Mesendoderm (in vitro differentiated cells): ENCODE data around the gene P2RX7. TPM values are rescaled to one million over a fixed set of nuclear protein-coding genes. Genes with fewer than 3 reads are reported as not detected.

Source experiments
- DNase-seq: peaks from one replicate; pipeline ENCODE4 v3.0.0; 2013
- H2AK5ac ChIP-seq: 2 replicates; pipeline ENCODE4 v1.6.1; 2013; ENCODE audit warnings: low read length, inconsistent platforms
- H2BK120ac ChIP-seq: 2 replicates; pipeline ENCODE4 v1.6.1; 2013; ENCODE audit warnings: low read depth, mild to moderate bottlenecking, low read length, moderate library complexity, mixed read lengths
- H2BK15ac ChIP-seq: replicated peaks from 2 replicates; pipeline ENCODE4 v1.6.1; 2013; ENCODE audit warnings: low read depth, mild to moderate bottlenecking, moderate library complexity
- H2BK5ac ChIP-seq: 2 replicates; pipeline ENCODE4 v1.6.1; 2013; ENCODE audit warnings: low read length, inconsistent platforms
- H3K18ac ChIP-seq: 2 replicates; pipeline ENCODE4 v1.6.1; 2013; ENCODE audit warnings: mild to moderate bottlenecking, low read length, mixed read lengths
- H3K23ac ChIP-seq: one replicate; pipeline ENCODE4 v1.6.1; 2013; ENCODE audit warnings: low read length
- H3K27ac ChIP-seq: 2 replicates; pipeline ENCODE4 v1.5.1; 2013; ENCODE audit warnings: low read depth, mild to moderate bottlenecking, inconsistent platforms, low read length, moderate library complexity
- H3K27me3 ChIP-seq: 2 replicates; pipeline ENCODE4 v1.6.1; 2013; ENCODE audit warnings: low read length, control low read depth, mild to moderate bottlenecking, inconsistent platforms; ENCODE audit not compliant: insufficient read depth, poor library complexity
- H3K36me3 ChIP-seq: 2 replicates; pipeline ENCODE4 v1.6.1; 2013; ENCODE audit warnings: low read length, inconsistent platforms; ENCODE audit not compliant: control insufficient read depth, insufficient read depth
- H3K4ac ChIP-seq: one replicate; pipeline ENCODE4 v1.6.1; 2013; ENCODE audit warnings: low read depth, mild to moderate bottlenecking, low read length, moderate library complexity
- H3K4me1 ChIP-seq: 2 replicates; pipeline ENCODE4 v1.6.1; 2013; ENCODE audit warnings: low read depth, low read length, inconsistent platforms; ENCODE audit not compliant: control insufficient read depth
- H3K4me2 ChIP-seq: 2 replicates; pipeline ENCODE4 v1.6.1; 2013; ENCODE audit warnings: low read length
- H3K4me3 ChIP-seq: 2 replicates; pipeline ENCODE4 v1.5.1; 2013; ENCODE audit warnings: mild to moderate bottlenecking, low read length
- H3K56ac ChIP-seq: one replicate; pipeline ENCODE4 v1.6.1; 2013; ENCODE audit warnings: low read length
- H3K79me1 ChIP-seq: 2 replicates; pipeline ENCODE4 v1.6.1; 2013; ENCODE audit warnings: low read length, inconsistent platforms
- H3K79me2 ChIP-seq: 2 replicates; pipeline ENCODE4 v1.6.1; 2013; ENCODE audit warnings: mild to moderate bottlenecking, low read length; ENCODE audit not compliant: control insufficient read depth, insufficient read depth
- H3K9ac ChIP-seq: 2 replicates; pipeline ENCODE4 v1.6.1; 2013; ENCODE audit warnings: low read length, inconsistent platforms
- H4K5ac ChIP-seq: one replicate; pipeline ENCODE4 v1.6.1; 2013; ENCODE audit warnings: low read length
- H4K8ac ChIP-seq: one replicate; pipeline ENCODE4 v1.6.1; 2013; ENCODE audit warnings: low read depth, mild to moderate bottlenecking, control low read depth, low read length, moderate library complexity
- WGBS: extraction: QIAGEN DNeasy Blood & Tissue Kit; methylation state at CpG from one replicate; pipeline ENCODE4 v1.1.7; 2013; ENCODE audit warnings: low lambda C conversion rate, missing lambda C conversion rate; ENCODE audit not compliant: insufficient coverage; ENCODE audit errors: extremely low coverage; 5-methylcytosine and 5-hydroxymethylcytosine counted together
- small RNA-seq: library from polyadenylated mRNA; stranded (forward); fragments of <200 nt; extraction: miRNeasy Mini kit (QIAGEN cat#:217004); gene quantifications from one replicate; pipeline ENCODE3, GENCODE V24; 2013; ENCODE audit not compliant: insufficient read depth

The P2RX7 gene

GRCh38 chr12:121233628-121234020 is 100.9 kb downstream of the P2RX7 start:
- no peak for DNase-seq
- no peaks in the 10 kb centered on the region for H3K4me1 ChIP-seq
- no peak overlapping the region for H2AK5ac ChIP-seq
- peaks cover 4% of the 10 kb centered on the region for H3K36me3 ChIP-seq
- H2BK5ac ChIP-seq: no peak overlapping the region
- no CpG with 5 or more reads among the region's 11 CpGs for WGBS
- H3K27ac ChIP-seq: no peak overlapping the region
- no peak overlapping the region for H3K56ac ChIP-seq
- H3K4me3 ChIP-seq: no peak overlapping the region
- H2BK15ac ChIP-seq: no peak overlapping the region
- no peaks in the 10 kb centered on the region for H3K27me3 ChIP-seq
- H3K4me2 ChIP-seq: no peak overlapping the region
- no peaks in the 10 kb centered on the region for H3K79me1 ChIP-seq
- H4K5ac ChIP-seq: no peak overlapping the region
- H3K4ac ChIP-seq: no peak overlapping the region
- no peaks in the 10 kb centered on the region for H3K79me2 ChIP-seq
- H2BK120ac ChIP-seq: no peak overlapping the region
- H4K8ac ChIP-seq: no peak overlapping the region
- H3K23ac ChIP-seq: no peak overlapping the region
- no peak overlapping the region for H3K18ac ChIP-seq
- H3K9ac ChIP-seq: no peak overlapping the region

GRCh38 chr12:121236776-121237175 is 104.1 kb downstream of the P2RX7 start:
- Histone ChIP-seq H2AK5ac (no peak overlapping the region), H4K8ac (no peak overlapping the region), H3K27me3 (no peaks in the 10 kb centered on the region), H3K79me2 (no peaks in the 10 kb centered on the region), H3K36me3 (peaks cover 10% of the 10 kb centered on the region), H3K4me3 (no peak overlapping the region), H3K4ac (no peak overlapping the region), H2BK5ac (no peak overlapping the region), H3K9ac (no peak overlapping the region), H3K4me1 (no peaks in the 10 kb centered on the region), H3K27ac (no peak overlapping the region), H3K18ac (no peak overlapping the region), H2BK15ac (no peak overlapping the region), H3K23ac (no peak overlapping the region), H3K4me2 (no peak overlapping the region), H3K79me1 (no peaks in the 10 kb centered on the region), H2BK120ac (no peak overlapping the region), H3K56ac (no peak overlapping the region), H4K5ac (no peak overlapping the region)
- DNase-seq: no peak
- no CpG with 5 or more reads among the region's 9 CpGs for WGBS

GRCh38 chr12:121237415-121237814 is 104.7 kb downstream of the P2RX7 start:
- H3K4me1 ChIP-seq: no peaks in the 10 kb centered on the region
- H3K9ac ChIP-seq: no peak overlapping the region
- no peak for DNase-seq
- H4K8ac ChIP-seq: no peak overlapping the region
- H2BK5ac ChIP-seq: no peak overlapping the region
- no peak overlapping the region for H2BK15ac ChIP-seq
- no peaks in the 10 kb centered on the region for H3K27me3 ChIP-seq
- no peak overlapping the region for H3K4me3 ChIP-seq
- peaks cover 10% of the 10 kb centered on the region for H3K36me3 ChIP-seq
- no peak overlapping the region for H4K5ac ChIP-seq
- H3K79me2 ChIP-seq: no peaks in the 10 kb centered on the region
- H3K27ac ChIP-seq: no peak overlapping the region
- no peak overlapping the region for H3K4ac ChIP-seq
- H3K23ac ChIP-seq: no peak overlapping the region
- no peak overlapping the region for H3K18ac ChIP-seq
- no peak overlapping the region for H3K56ac ChIP-seq
- no peak overlapping the region for H3K4me2 ChIP-seq
- WGBS: no CpG with 5 or more reads among the region's 8 CpGs
- H2BK120ac ChIP-seq: no peak overlapping the region
- no peaks in the 10 kb centered on the region for H3K79me1 ChIP-seq
- no peak overlapping the region for H2AK5ac ChIP-seq

Small RNA genes within 50 kb of the gene (small RNA-seq; reads per million reads assigned to genes)
- gene AC079602.1 (not detected), gene RF00156 (not detected), gene Z98941.1 (not detected)
